ENCODE results near the gene AP3D1.

The AP3D1 gene

GRCh38 chr19:2120821-2121220 lies 30.5 kb downstream of the AP3D1 start:
- no peak overlapping the region for H3K4me3 ChIP-seq (IDR thresholded peaks at IDR 0.05; ENCODE audit: insufficient read depth, low read depth, low read length)
- H4K20me1 ChIP-seq (ENCODE audit: insufficient read depth) = no peaks in the 10 kb centered on the region
- no peaks in the 10 kb centered on the region for H3K27me3 ChIP-seq (ENCODE audit: insufficient read depth, low read depth)
- H3K9ac ChIP-seq = no peak overlapping the region
- TF ChIP-seq, protein P1, sequence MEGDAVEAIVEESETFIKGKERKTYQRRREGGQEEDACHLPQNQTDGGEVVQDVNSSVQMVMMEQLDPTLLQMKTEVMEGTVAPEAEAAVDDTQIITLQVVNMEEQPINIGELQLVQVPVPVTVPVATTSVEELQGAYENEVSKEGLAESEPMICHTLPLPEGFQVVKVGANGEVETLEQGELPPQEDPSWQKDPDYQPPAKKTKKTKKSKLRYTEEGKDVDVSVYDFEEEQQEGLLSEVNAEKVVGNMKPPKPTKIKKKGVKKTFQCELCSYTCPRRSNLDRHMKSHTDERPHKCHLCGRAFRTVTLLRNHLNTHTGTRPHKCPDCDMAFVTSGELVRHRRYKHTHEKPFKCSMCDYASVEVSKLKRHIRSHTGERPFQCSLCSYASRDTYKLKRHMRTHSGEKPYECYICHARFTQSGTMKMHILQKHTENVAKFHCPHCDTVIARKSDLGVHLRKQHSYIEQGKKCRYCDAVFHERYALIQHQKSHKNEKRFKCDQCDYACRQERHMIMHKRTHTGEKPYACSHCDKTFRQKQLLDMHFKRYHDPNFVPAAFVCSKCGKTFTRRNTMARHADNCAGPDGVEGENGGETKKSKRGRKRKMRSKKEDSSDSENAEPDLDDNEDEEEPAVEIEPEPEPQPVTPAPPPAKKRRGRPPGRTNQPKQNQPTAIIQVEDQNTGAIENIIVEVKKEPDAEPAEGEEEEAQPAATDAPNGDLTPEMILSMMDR (conservative IDR thresholded peaks at IDR 0.05; ENCODE audit: low read depth, low read length) = no peak
- no peaks in the 10 kb centered on the region for H3K36me3 ChIP-seq (ENCODE audit: insufficient read depth)
- no peaks in the 10 kb centered on the region for H3K4me1 ChIP-seq (ENCODE audit: low read depth, poor library complexity, severe bottlenecking)
- H3K4me2 ChIP-seq = no peak overlapping the region
- no peak overlapping the region for H2AFZ ChIP-seq (ENCODE audit: low read depth)
- H3K27ac ChIP-seq = no peak overlapping the region
- no peaks in the 10 kb centered on the region for H3K79me2 ChIP-seq (ENCODE audit: insufficient read depth, low read depth)

GRCh38 chr19:2119921-2120785 lies 31.2 kb downstream of the AP3D1 start:
- no peaks in the 10 kb centered on the region for H3K27me3 ChIP-seq (ENCODE audit: insufficient read depth, low read depth)
- no peak overlapping the region for H3K4me3 ChIP-seq (IDR thresholded peaks at IDR 0.05; ENCODE audit: insufficient read depth, low read depth, low read length)
- TF ChIP-seq, protein P1 (conservative IDR thresholded peaks at IDR 0.05; ENCODE audit: low read depth, low read length) = no peak
- H3K4me1 ChIP-seq (ENCODE audit: low read depth, poor library complexity, severe bottlenecking) = no peaks in the 10 kb centered on the region
- H3K36me3 ChIP-seq (ENCODE audit: insufficient read depth) = no peaks in the 10 kb centered on the region; the same call in 1 of the 2 replicates
- no peaks in the 10 kb centered on the region for H3K79me2 ChIP-seq (ENCODE audit: insufficient read depth, low read depth)
- H4K20me1 ChIP-seq (ENCODE audit: insufficient read depth) = no peaks in the 10 kb centered on the region
- no peak overlapping the region for H2AFZ ChIP-seq (ENCODE audit: low read depth)
- H3K27ac ChIP-seq = no peak overlapping the region
- no peak overlapping the region for H3K9ac ChIP-seq
- H3K4me2 ChIP-seq = no peak overlapping the region

DNA sequence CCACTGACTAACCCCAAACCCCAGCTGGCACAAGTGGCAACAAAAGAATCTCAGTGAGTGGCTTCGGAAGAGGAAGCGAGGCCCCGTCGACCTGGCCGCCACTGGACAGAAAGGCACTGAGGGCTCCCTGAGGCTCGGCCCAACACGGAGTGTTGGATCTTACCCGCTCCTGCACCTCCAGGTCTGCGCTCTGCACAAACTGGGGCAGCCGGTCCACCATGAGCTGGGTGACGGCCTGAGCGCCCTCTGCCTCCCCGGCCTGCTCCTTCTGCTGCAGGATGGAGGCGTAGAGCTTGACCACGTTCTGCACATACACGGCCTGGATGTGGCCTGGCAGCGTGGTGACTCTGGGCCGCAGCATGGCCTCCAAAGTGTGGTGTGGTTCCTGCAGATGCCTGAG lies 32.9 kb downstream of the AP3D1 start:
- Histone ChIP-seq H3K27me3 (ENCODE audit: insufficient read depth, low read depth) (no peaks in the 10 kb centered on the region), H3K79me2 (ENCODE audit: insufficient read depth, low read depth) (no peaks in the 10 kb centered on the region), H3K4me1 (ENCODE audit: low read depth, poor library complexity, severe bottlenecking) (no peaks in the 10 kb centered on the region), H3K27ac (no peak overlapping the region), H3K9ac (no peak overlapping the region), H3K4me2 (no peak overlapping the region), H3K4me3 (IDR thresholded peaks at IDR 0.05; ENCODE audit: insufficient read depth, low read depth, low read length) (no peak overlapping the region), H2AFZ (ENCODE audit: low read depth) (no peak overlapping the region), H3K36me3 (ENCODE audit: insufficient read depth) (no peaks in the 10 kb centered on the region; the same call in 1 of the 2 replicates), H4K20me1 (ENCODE audit: insufficient read depth) (no peaks in the 10 kb centered on the region)
- TF ChIP-seq, protein P1 (conservative IDR thresholded peaks at IDR 0.05; ENCODE audit: low read depth, low read length) = no peak

DNA sequence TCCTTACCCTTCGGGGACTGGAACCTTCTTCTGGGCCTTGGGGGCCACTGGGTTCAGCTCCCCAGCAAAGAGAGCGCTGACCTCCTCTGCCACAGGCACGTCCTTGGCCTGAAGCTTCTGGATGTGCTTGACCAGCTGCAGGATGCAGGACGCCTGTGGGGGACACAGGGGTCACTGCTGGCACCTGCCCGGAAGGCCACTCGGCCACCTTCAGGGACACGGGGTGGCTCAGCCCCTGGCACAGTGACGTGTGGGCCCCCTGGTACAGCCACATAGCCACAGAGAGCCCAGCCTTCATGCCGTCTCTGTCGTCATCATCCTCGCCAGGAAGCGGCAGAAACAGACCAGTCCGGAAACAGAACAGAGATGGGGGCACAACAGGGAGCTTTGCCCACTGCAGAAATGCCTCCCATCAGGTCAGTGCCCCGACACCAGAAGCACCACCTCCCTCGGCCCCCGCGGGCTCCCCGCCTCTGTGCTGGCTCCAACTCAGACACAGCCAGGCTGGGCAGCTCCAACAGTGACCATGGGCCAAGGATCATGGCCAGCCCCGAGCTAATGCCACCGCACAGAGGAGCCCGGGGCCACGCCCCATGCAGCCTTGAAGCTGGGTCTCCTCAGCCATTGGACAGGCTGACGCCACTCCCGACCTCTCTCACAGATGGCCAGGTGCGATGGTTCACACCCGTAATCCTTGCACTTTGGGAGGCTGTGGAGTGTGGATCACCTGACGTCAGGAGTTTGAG lies 34.0 kb downstream of the AP3D1 start:
- H3K4me1 ChIP-seq (ENCODE audit: low read depth, poor library complexity, severe bottlenecking) = no peaks in the 10 kb centered on the region
- H4K20me1 ChIP-seq (ENCODE audit: insufficient read depth) = no peaks in the 10 kb centered on the region
- no peak overlapping the region for H3K27ac ChIP-seq
- no peaks in the 10 kb centered on the region for H3K27me3 ChIP-seq (ENCODE audit: insufficient read depth, low read depth)
- H3K4me2 ChIP-seq = no peak overlapping the region
- H3K36me3 ChIP-seq (ENCODE audit: insufficient read depth) = peaks cover 3% of the 10 kb centered on the region; the same call in 1 of the 2 replicates
- no peaks in the 10 kb centered on the region for H3K79me2 ChIP-seq (ENCODE audit: insufficient read depth, low read depth)
- H2AFZ ChIP-seq (ENCODE audit: low read depth) = no peak overlapping the region
- TF ChIP-seq, protein P1 (conservative IDR thresholded peaks at IDR 0.05; ENCODE audit: low read depth, low read length) = no peak
- H3K9ac ChIP-seq = no peak overlapping the region
- H3K4me3 ChIP-seq (IDR thresholded peaks at IDR 0.05; ENCODE audit: insufficient read depth, low read depth, low read length) = no peak overlapping the region
